Transverse colon (tissue), 4 donors: ENCODE measurements around the gene SLC6A8. TPM values are rescaled to one million over a fixed set of nuclear protein-coding genes. Genes with fewer than 3 reads are reported as not detected.

Experiments used
- DNase-seq: peaks from one replicate; pipeline ENCODE4 v3.0.0-alpha.2; 2019
- H3K27ac ChIP-seq, 4 donors: fragments of 200-600 bp; sonication (generic); 2 replicates each; pipeline ENCODE4 v1.5.1; 2016 to 2018; ENCODE audit warnings: inconsistent platforms in 4 of 4
- H3K27me3 ChIP-seq: fragments of 200-600 bp; sonication (generic); 2 replicates; pipeline ENCODE4 v1.5.1; 2017; ENCODE audit warnings: inconsistent platforms
- H3K36me3 ChIP-seq, 4 donors: fragments of 200-600 bp; sonication (generic); 2 replicates each; pipeline ENCODE4 v1.5.1; 2017 to 2019; ENCODE audit warnings: inconsistent platforms in 4 of 4
- H3K4me1 ChIP-seq, 4 donors: fragments of 200-600 bp; sonication (generic); 2 replicates each; pipeline ENCODE4 v1.5.1; 2017 to 2020; ENCODE audit warnings: inconsistent platforms in 4 of 4
- H3K4me3 ChIP-seq, 4 donors: fragments of 200-600 bp; sonication (generic); 1 replicate in 1 of 4; 2 replicates in 3 of 4; pipeline versions ENCODE4 v1.5.1 to v1.6.1; 2017 to 2019; ENCODE audit warnings: inconsistent platforms in 4 of 4
- H3K9me3 ChIP-seq, 2 donors: fragments of 200-600 bp; sonication (generic); 2 replicates each; pipeline ENCODE4 v1.5.1; 2017 to 2019; ENCODE audit warnings: inconsistent platforms in 2 of 2
- EP300 ChIP-seq: sonication (generic); formaldehyde crosslinking; IDR thresholded peaks from one replicate; pipeline ENCODE4 v1.6.1; 2017; ENCODE audit warnings: antibody characterized with exemption, low read depth
- POLR2A ChIP-seq: fragments of 450-650 bp; IDR thresholded peaks from one replicate; pipeline ENCODE4 v1.6.1; 2016; ENCODE audit warnings: antibody characterized with exemption, mild to moderate bottlenecking, moderate library complexity
- POLR2AphosphoS5 ChIP-seq, 3 donors: sonication (generic); formaldehyde crosslinking; IDR thresholded peaks; one replicate each; pipeline ENCODE4 v1.6.1; 2016; ENCODE audit warnings: antibody characterized with exemption in 3 of 3
- WGBS, 2 donors: methylation state at CpG; one replicate each; pipeline ENCODE4 v1.1.5; 2018; ENCODE audit warnings: low coverage in 1 of 2; 5-methylcytosine and 5-hydroxymethylcytosine counted together
- in situ Hi-C, 4 donors: fragments of 200-750 bp; cut with MboI; loops; one replicate each; pipeline versions ENCODE4 v1.15.0 to v1.15.1; 2017; ENCODE audit warnings: low sequenced_read_pairs in 3 of 4, low pct_ligation_motif_present in 1 of 4, low pct_unique_long_range_greater_than_20kb in 1 of 4
- intact Hi-C: fragments of 100-400 bp; cut with DNase I; formaldehyde crosslinking; loops from one replicate; pipeline ENCODE4 v1.15.1; 2023; ENCODE audit warnings: low total_unique reads
- total RNA-seq, 4 donors: library from RNA; depleted of rRNA; stranded (reverse); fragments of >200 nt; gene quantifications; one replicate each; pipeline ENCODE4 v1.1.0, GENCODE V29; 2016
- TF ChIP-seq, protein P1 (sequence below), 5 experiments: fragments of 200-600 bp in 3 of 5; fragments of 450-650 bp in 2 of 5; sonication (generic) in 3 of 5; IDR thresholded peaks; 1 replicate in 2 of 5; 2 replicates in 3 of 5; pipeline ENCODE4 v1.5.1; 2016 to 2017; ENCODE audit warnings: antibody characterized with exemption in 5 of 5, inconsistent platforms in 3 of 5, mild to moderate bottlenecking in 2 of 5, moderate library complexity in 1 of 5

The SLC6A8 gene
- total RNA-seq, 4 donors from 2014 or later, result 61.1 to 332 (median 197) TPM

DNA sequence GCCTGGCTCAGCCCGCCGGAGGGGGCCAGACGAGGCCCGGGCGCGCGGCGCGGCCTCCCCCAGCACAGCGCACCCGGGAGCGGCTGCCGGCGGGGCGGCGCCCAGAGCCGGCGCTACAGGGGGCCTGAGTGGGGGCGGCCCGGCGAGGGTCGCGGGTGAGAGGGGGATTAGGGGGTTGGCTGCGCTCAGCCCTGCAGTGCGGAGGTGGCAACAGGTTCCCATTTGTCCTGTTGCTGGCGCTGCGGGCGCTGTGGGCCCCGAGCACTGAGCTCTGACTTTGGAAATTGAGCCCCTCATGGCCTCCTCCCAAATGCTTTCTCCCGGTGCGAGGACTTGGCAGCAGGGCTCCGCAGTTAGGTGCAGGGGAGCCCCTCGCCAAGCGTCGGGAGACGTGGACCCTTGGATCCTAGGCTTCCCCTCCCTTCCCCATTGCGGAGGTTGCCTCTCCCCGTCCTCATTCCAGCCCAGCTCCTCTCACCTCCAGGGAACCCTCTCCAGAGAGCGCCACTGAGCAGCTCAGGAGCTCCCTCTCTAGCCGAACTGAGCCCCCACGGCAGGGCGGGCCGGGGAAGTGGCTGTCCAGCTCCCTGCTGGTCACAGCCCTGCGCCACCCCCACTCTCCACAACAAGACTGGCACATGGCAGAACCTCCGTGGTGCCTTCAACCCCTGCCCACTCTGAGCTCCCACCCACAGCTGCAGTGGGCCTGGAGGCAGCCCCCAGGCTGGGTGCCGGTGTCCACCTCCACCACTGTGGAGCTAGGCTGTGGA, 43.2 kb upstream of the SLC6A8 start:
- no peaks in the 10 kb centered on the region for H3K9me3 ChIP-seq
- TF ChIP-seq POLR2A, result no peak
- TF ChIP-seq POLR2AphosphoS5 (IDR thresholded peaks at IDR 0.05), result no peak
- no peak for TF ChIP-seq EP300
- TF ChIP-seq, protein P1, sequence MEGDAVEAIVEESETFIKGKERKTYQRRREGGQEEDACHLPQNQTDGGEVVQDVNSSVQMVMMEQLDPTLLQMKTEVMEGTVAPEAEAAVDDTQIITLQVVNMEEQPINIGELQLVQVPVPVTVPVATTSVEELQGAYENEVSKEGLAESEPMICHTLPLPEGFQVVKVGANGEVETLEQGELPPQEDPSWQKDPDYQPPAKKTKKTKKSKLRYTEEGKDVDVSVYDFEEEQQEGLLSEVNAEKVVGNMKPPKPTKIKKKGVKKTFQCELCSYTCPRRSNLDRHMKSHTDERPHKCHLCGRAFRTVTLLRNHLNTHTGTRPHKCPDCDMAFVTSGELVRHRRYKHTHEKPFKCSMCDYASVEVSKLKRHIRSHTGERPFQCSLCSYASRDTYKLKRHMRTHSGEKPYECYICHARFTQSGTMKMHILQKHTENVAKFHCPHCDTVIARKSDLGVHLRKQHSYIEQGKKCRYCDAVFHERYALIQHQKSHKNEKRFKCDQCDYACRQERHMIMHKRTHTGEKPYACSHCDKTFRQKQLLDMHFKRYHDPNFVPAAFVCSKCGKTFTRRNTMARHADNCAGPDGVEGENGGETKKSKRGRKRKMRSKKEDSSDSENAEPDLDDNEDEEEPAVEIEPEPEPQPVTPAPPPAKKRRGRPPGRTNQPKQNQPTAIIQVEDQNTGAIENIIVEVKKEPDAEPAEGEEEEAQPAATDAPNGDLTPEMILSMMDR (IDR thresholded peaks at IDR 0.05), result no peak
- peaks cover 0 to 29% (median 11%) of the 10 kb centered on the region in 4 donors for H3K4me1 ChIP-seq
- in situ Hi-C loops (no loop called here), intact Hi-C loops (no loop called here)
- WGBS, 2 donors, result 48% methylated on average over 41 of the region's 46 CpGs; no CpG with 5 or more reads in 1 of the 2 donors
- H3K4me3 ChIP-seq, result no peak overlapping the region
- H3K36me3 ChIP-seq, result no peaks in the 10 kb centered on the region
- no peak for DNase-seq
- H3K27ac ChIP-seq, result no peak overlapping the region
- H3K27me3 ChIP-seq, result peaks cover 86% of the 10 kb centered on the region

DNA sequence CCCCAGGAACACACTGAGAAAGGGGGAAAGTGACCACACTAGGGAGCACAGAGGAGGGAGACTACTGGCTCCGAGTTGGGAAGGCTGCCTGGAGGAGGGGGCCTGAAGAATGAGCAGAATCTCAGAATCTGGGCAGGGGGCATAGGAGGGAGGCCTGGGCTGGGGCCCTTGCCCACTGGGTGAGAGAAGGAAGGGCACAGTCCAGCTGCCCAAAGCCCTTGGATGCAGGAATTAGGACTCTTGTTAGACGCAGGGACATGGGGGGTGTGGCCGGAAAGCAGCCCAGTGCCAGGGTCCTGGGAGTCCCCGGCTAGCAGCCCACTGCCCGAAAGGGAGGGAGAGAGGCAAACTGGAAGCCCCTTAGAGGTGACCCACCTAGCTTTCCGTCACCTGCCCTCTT, 42.6 kb upstream of the SLC6A8 start:
- Histone ChIP-seq H3K27me3 (peaks cover 86% of the 10 kb centered on the region), H3K4me1 (peaks cover 0 to 29% (median 11%) of the 10 kb centered on the region in 4 donors), H3K9me3 (no peaks in the 10 kb centered on the region), H3K27ac (no peak overlapping the region), H3K4me3 (no peak overlapping the region), H3K36me3 (no peaks in the 10 kb centered on the region)
- TF ChIP-seq, protein P1 (IDR thresholded peaks at IDR 0.05), result no peak
- TF ChIP-seq POLR2A (no peak), EP300 (no peak), POLR2AphosphoS5 (IDR thresholded peaks at IDR 0.05) (no peak)
- DNase-seq, result no peak
- intact Hi-C loops, result no loop called here
- in situ Hi-C loops, result no loop called here
- 75% methylated on average over 6 of the region's 6 CpGs; no CpG with 5 or more reads in 1 of the 2 donors for WGBS, 2 donors

DNA sequence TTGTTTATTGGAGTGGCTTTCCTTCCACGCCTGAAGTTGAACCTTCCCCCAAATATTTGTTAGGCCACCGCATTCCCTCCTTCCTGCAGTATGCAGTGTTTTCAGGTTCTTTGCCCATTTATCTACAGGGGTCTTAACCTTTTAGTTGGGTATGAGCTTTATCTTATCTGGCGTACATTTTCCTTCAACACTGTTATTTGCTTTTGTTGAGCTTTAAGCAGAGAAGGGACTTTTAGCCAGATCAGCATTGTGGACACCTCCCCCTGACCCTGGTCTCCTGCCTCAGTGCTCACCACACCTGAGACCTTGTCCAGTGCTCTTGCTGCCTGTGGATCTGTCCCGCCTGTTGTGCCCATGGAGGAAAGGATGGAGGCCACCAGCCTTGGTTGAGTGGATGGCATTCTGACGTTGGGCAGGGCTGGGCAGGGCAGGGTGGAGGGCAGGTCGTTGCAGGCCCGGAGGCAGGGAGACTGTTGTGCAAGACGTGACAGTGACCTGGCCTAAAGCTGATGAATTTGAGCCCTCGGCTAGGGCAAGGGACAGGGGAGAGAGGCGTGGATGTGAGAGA, 41.7 kb upstream of the SLC6A8 start:
- intact Hi-C loops (no loop called here), in situ Hi-C loops (no loop called here)
- no peak overlapping the region for H3K27ac ChIP-seq
- H3K9me3 ChIP-seq, result no peaks in the 10 kb centered on the region
- DNase-seq, result no peak
- H3K36me3 ChIP-seq, result no peaks in the 10 kb centered on the region
- H3K4me3 ChIP-seq, result no peak overlapping the region
- WGBS, 2 donors, result 60% methylated on average over 10 of the region's 10 CpGs; no CpG with 5 or more reads in 1 of the 2 donors
- TF ChIP-seq, protein P1 (IDR thresholded peaks at IDR 0.05), result no peak
- no peak for TF ChIP-seq EP300
- no peak for TF ChIP-seq POLR2A
- TF ChIP-seq POLR2AphosphoS5 (IDR thresholded peaks at IDR 0.05), result no peak
- peaks cover 0 to 29% (median 11%) of the 10 kb centered on the region in 4 donors for H3K4me1 ChIP-seq
- peaks cover 81% of the 10 kb centered on the region for H3K27me3 ChIP-seq

DNA sequence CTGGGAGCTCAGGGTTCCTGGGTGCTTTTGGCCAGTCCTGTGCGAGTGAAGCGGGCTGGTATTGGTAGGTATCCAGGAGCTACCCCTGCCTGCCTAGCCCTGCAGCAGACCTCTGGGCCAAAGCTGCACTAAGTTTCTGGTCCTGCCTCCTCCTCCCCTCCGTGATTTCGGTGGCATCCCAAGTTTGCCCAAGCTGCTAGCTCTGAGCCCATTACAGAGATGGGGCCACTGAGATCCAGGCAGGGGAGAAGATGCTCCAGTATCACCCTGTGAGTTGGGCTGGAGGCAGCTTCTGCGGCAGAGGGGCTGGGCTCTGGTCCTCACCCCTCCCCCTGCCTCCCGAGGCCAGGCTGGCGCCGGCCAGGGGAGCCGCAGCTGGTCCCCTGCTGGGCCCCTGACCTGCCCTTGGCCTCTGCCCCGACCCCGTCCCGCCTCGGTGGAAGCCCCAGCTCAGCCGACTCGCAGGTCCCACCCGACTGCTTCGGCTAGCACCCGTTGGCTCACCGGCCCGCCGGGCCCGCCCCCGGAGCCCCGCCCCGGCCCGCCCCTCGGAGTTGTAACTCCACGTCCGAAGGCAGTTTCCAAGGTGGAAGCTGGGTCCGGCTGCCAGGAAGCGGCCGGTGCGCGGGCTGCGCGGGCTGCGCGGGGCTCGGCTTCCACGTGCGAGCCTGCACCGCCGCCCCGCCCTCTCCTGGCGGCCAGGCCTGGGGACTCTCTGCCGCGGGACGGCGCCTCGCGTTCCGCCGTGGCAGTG, 40.9 kb upstream of the SLC6A8 start, which contains the start of gene DUSP9:
TSS of gene DUSP9 (plus strand) at position 584 of the 754 bp plus-strand sequence. CDS start 751 bp downstream, outside the sequence.
- Histone ChIP-seq H3K9me3 (no peaks in the 10 kb centered on the region), H3K27ac (no peak within 1 kb of the TSS), H3K36me3 (no peaks in the 10 kb centered on the region), H3K4me1 (peaks cover 0 to 27% (median 11%) of the 10 kb centered on the region in 4 donors), H3K27me3 (peaks cover 73% of the 10 kb centered on the region), H3K4me3 (peak within 1 kb of the TSS in 2 of 4 donors; percentile 1 to 29)
- no peak for DNase-seq
- in situ Hi-C loops (no loop called here), intact Hi-C loops (no loop called here)
- TF ChIP-seq EP300, result no peak
- no peak for TF ChIP-seq POLR2A
- TF ChIP-seq, protein P1 (IDR thresholded peaks at IDR 0.05), result no peak
- TF ChIP-seq POLR2AphosphoS5 (IDR thresholded peaks at IDR 0.05), result no peak
- 57% methylated on average over 24 of the region's 53 CpGs; no CpG with 5 or more reads in 1 of the 2 donors for WGBS, 2 donors
